IPS-20b (cell line): ENCODE results near the gene TFCP2.

Experiments
- H3K27ac ChIP-seq: one replicate; pipeline ENCODE4 v1.5.1; 2013; ENCODE audit warnings: low read length
- H3K27me3 ChIP-seq: 2 replicates; pipeline ENCODE4 v1.6.1; 2013; ENCODE audit warnings: mild to moderate bottlenecking, low read length, inconsistent platforms; ENCODE audit not compliant: insufficient read depth
- H3K36me3 ChIP-seq: 2 replicates; pipeline ENCODE4 v1.6.1; 2013; ENCODE audit warnings: low read depth, mild to moderate bottlenecking, inconsistent platforms, low read length, moderate library complexity; ENCODE audit not compliant: insufficient read depth
- H3K4me1 ChIP-seq: 2 replicates; pipeline ENCODE4 v1.6.1; 2013; ENCODE audit warnings: mild to moderate bottlenecking, control low read depth, inconsistent platforms, low read length, moderate library complexity; ENCODE audit not compliant: insufficient read depth
- H3K4me3 ChIP-seq: 2 replicates; pipeline ENCODE4 v1.5.1; 2013; ENCODE audit warnings: mild to moderate bottlenecking, low read length, inconsistent platforms
- H3K9ac ChIP-seq: 2 replicates; pipeline ENCODE4 v1.6.1; 2013; ENCODE audit warnings: low read depth, mild to moderate bottlenecking, inconsistent platforms, low read length, moderate library complexity
- H3K9me3 ChIP-seq: 2 replicates; pipeline ENCODE4 v1.6.1; 2013; ENCODE audit warnings: mild to moderate bottlenecking, low read depth, low read length, inconsistent platforms; ENCODE audit not compliant: insufficient read depth

The TFCP2 gene

GRCh38 chr12:51192284-51192671, 19.3 kb upstream of the TFCP2 start:
- Histone ChIP-seq H3K27ac (no peak overlapping the region), H3K4me3 (no peak overlapping the region), H3K4me1 (no peaks in the 10 kb centered on the region), H3K36me3 (no peaks in the 10 kb centered on the region), H3K9me3 (no peaks in the 10 kb centered on the region), H3K27me3 (no peaks in the 10 kb centered on the region), H3K9ac (no peak overlapping the region)

- Histone ChIP-seq H3K4me3 (no peak overlapping the region), H3K36me3 (no peaks in the 10 kb centered on the region), H3K9ac (no peak overlapping the region), H3K9me3 (no peaks in the 10 kb centered on the region), H3K27ac (no peak overlapping the region), H3K27me3 (no peaks in the 10 kb centered on the region), H3K4me1 (no peaks in the 10 kb centered on the region)
These were observed 18.8 kb upstream of the TFCP2 start for GRCh38 chr12:51191516-51192283.

GRCh38 chr12:51190820-51191219, 17.9 kb upstream of the TFCP2 start:
- no peaks in the 10 kb centered on the region for H3K4me1 ChIP-seq
- H3K9me3 ChIP-seq, result no peaks in the 10 kb centered on the region
- H3K27me3 ChIP-seq, result no peaks in the 10 kb centered on the region
- no peaks in the 10 kb centered on the region for H3K36me3 ChIP-seq
- no peak overlapping the region for H3K9ac ChIP-seq
- H3K27ac ChIP-seq, result no peak overlapping the region
- no peak overlapping the region for H3K4me3 ChIP-seq

GRCh38 chr12:51189790-51190355, 16.9 kb upstream of the TFCP2 start:
- Histone ChIP-seq H3K9ac (no peak overlapping the region), H3K4me1 (no peaks in the 10 kb centered on the region), H3K4me3 (no peak overlapping the region), H3K27ac (no peak overlapping the region), H3K36me3 (no peaks in the 10 kb centered on the region), H3K27me3 (no peaks in the 10 kb centered on the region), H3K9me3 (no peaks in the 10 kb centered on the region)

GRCh38 chr12:51188359-51189051, 15.6 kb upstream of the TFCP2 start:
- no peak overlapping the region for H3K9ac ChIP-seq
- H3K4me3 ChIP-seq, result no peak overlapping the region
- no peaks in the 10 kb centered on the region for H3K36me3 ChIP-seq
- H3K4me1 ChIP-seq, result no peaks in the 10 kb centered on the region
- no peaks in the 10 kb centered on the region for H3K9me3 ChIP-seq
- H3K27ac ChIP-seq, result no peak overlapping the region
- H3K27me3 ChIP-seq, result no peaks in the 10 kb centered on the region

- no peaks in the 10 kb centered on the region for H3K36me3 ChIP-seq
- no peak overlapping the region for H3K9ac ChIP-seq
- no peaks in the 10 kb centered on the region for H3K4me1 ChIP-seq
- no peaks in the 10 kb centered on the region for H3K9me3 ChIP-seq
- no peaks in the 10 kb centered on the region for H3K27me3 ChIP-seq
- no peak overlapping the region for H3K4me3 ChIP-seq
- no peak overlapping the region for H3K27ac ChIP-seq
These were observed 14.5 kb upstream of the TFCP2 start for GRCh38 chr12:51187370-51187987.

- Histone ChIP-seq H3K27me3 (no peaks in the 10 kb centered on the region), H3K9me3 (no peaks in the 10 kb centered on the region), H3K4me1 (no peaks in the 10 kb centered on the region), H3K9ac (no peak overlapping the region), H3K4me3 (no peak overlapping the region), H3K36me3 (no peaks in the 10 kb centered on the region), H3K27ac (no peak overlapping the region)
These were observed 13.6 kb upstream of the TFCP2 start for GRCh38 chr12:51186465-51187085.

GRCh38 chr12:51185171-51185717, 12.3 kb upstream of the TFCP2 start:
- Histone ChIP-seq H3K27me3 (no peaks in the 10 kb centered on the region), H3K9ac (no peak overlapping the region), H3K9me3 (no peaks in the 10 kb centered on the region), H3K4me1 (no peaks in the 10 kb centered on the region), H3K4me3 (no peak overlapping the region), H3K27ac (no peak overlapping the region), H3K36me3 (no peaks in the 10 kb centered on the region)

- H3K9me3 ChIP-seq, result no peaks in the 10 kb centered on the region
- H3K36me3 ChIP-seq, result no peaks in the 10 kb centered on the region
- no peak overlapping the region for H3K27ac ChIP-seq
- no peak overlapping the region for H3K9ac ChIP-seq
- no peak overlapping the region for H3K4me3 ChIP-seq
- H3K27me3 ChIP-seq, result no peaks in the 10 kb centered on the region
- H3K4me1 ChIP-seq, result no peaks in the 10 kb centered on the region
These were observed 10.9 kb upstream of the TFCP2 start for GRCh38 chr12:51183816-51184215.

- H3K27me3 ChIP-seq, result no peaks in the 10 kb centered on the region
- H3K27ac ChIP-seq, result no peak overlapping the region
- H3K4me3 ChIP-seq, result no peak overlapping the region
- H3K36me3 ChIP-seq, result no peaks in the 10 kb centered on the region
- H3K4me1 ChIP-seq, result no peaks in the 10 kb centered on the region
- no peaks in the 10 kb centered on the region for H3K9me3 ChIP-seq
- no peak overlapping the region for H3K9ac ChIP-seq
These were observed 10.4 kb upstream of the TFCP2 start for GRCh38 chr12:51183349-51183748.

- H3K9ac ChIP-seq, result no peak overlapping the region
- no peaks in the 10 kb centered on the region for H3K27me3 ChIP-seq
- H3K4me1 ChIP-seq, result no peaks in the 10 kb centered on the region
- no peak overlapping the region for H3K4me3 ChIP-seq
- no peak overlapping the region for H3K27ac ChIP-seq
- H3K9me3 ChIP-seq, result no peaks in the 10 kb centered on the region
- no peaks in the 10 kb centered on the region for H3K36me3 ChIP-seq
These were observed 8.6 kb upstream of the TFCP2 start for GRCh38 chr12:51181558-51181957.
